HCEC 1CT (cell line): ENCODE results near the gene USP26.
"Not testable (repeated sequence)": the region's sequence is repeated elsewhere in the genome, so short reads cannot be mapped to it uniquely, and the experiment has no call there.

Experiments used
- DNase-seq: peaks from one replicate; pipeline ENCODE4 v3.0.0-alpha.2; 2017

The USP26 gene, protein sequence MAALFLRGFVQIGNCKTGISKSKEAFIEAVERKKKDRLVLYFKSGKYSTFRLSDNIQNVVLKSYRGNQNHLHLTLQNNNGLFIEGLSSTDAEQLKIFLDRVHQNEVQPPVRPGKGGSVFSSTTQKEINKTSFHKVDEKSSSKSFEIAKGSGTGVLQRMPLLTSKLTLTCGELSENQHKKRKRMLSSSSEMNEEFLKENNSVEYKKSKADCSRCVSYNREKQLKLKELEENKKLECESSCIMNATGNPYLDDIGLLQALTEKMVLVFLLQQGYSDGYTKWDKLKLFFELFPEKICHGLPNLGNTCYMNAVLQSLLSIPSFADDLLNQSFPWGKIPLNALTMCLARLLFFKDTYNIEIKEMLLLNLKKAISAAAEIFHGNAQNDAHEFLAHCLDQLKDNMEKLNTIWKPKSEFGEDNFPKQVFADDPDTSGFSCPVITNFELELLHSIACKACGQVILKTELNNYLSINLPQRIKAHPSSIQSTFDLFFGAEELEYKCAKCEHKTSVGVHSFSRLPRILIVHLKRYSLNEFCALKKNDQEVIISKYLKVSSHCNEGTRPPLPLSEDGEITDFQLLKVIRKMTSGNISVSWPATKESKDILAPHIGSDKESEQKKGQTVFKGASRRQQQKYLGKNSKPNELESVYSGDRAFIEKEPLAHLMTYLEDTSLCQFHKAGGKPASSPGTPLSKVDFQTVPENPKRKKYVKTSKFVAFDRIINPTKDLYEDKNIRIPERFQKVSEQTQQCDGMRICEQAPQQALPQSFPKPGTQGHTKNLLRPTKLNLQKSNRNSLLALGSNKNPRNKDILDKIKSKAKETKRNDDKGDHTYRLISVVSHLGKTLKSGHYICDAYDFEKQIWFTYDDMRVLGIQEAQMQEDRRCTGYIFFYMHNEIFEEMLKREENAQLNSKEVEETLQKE

DNA sequence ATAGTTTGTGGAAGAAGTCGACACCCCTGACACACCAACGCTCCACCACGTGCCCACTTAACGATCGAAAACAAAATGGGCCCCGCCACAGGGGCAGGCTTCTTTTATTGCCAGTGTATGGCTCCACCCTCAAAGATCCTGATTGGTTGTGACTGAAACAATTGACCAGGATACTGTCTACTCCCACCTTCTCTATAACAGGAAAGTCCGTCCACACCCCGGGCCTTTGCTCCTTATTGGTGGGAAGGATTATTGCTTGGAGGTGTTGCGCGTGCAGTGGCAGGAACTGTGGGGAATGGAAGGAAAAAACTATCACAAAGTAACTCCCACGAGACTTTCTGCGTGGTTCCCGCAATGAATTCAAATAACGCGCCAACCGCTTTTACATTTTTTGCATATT, at the start of gene USP26:
Gene USP26 (minus strand): TSS at position 79 of the 400 bp plus-strand sequence. CDS start 68,889 bp downstream, outside the sequence.
- DNase-seq, result no peak

DNA sequence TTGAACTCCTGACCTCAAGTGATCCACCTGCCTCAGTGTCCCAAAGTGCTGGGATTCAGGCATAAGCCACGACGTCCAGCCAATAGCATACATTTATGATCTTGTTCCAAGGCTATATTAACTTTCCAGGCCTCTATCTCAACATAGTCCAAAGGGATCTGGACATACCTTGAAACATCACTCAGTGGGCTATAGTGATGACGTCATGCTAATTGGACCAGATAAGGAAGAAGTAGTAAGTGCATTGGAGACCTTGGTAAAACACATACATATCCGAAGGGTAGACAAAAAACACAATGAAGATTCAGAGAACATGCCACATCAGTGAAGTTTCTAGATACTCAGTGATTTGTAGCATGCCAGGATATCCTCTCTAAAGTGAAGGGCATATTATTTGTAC, 37.4 kb upstream of the USP26 start:
- DNase-seq, result no peak

DNA sequence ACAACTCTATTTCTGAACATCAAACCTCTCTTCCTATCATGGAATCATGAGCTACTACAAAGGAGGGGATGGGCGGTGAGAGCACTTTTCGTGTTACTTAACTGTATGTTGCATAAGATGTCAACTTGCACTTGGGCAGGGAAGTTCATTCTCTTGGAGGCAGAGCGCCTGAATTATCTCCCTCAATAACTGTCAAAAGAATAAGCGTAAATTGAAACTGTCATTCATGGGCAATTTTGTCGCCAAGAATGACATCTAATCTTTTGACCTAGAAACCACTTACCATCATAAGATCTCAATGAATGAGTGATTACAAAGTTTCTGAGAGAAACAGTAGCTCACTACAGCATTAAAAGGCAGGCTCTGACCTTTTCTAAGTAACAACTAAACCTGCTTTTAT, 23.5 kb upstream of the USP26 start:
- no peak for DNase-seq

DNA sequence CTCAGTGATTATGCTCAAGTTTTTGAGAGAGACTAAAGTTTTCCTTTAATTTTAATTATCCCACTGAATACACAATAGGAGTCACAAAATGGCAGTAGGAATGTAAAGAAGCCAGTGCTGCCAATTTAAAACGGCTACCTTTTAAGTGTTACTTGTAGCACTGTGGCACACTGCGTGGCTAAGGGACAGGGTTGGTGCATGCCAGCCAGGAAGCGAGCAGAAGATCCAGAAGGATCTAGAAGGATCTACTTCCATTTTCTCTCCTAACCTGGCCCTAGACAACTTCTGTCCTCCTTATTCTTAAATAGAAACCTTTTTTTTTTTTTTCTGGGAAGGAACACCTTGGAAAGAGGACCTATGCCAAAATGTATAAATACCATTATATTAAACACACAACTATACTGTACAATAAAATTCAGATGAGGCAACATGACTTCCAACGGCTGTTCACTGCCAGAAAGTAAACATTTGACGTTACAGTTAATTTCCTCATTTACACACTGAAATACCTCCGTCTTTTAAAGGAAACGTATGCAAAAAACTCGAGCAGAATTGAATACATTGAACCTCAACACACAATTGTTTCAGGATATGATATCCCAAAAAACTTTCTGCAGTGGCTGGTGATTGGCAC, 2.7 kb downstream of the USP26 start:
- no peak for DNase-seq

DNA sequence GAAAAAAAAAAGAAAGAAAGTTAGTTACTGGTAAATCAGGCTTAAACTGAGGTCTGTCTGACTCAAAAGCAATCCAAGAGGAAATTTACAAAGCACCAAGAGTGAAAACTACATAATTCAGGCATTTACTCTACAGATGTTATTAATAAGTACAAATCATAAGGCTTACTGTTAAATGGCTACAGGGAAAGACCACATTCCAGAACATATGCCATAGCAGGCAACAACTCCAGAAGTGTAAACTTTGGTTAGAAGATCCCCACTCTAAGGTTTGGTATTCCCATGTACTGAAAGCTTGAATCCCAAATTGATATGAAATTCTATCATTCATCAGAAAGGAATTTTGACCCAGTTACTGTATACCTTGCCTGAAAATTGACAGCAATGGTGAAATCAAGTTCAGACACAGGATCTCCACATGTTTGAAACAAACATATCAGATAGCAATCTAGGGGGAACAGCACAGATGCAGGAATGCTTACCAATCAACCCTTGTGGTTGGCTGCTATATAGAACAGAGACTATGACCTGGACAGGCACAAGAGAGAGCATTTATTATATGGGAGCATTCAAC, 6.6 kb downstream of the USP26 start:
- no peak for DNase-seq

DNA sequence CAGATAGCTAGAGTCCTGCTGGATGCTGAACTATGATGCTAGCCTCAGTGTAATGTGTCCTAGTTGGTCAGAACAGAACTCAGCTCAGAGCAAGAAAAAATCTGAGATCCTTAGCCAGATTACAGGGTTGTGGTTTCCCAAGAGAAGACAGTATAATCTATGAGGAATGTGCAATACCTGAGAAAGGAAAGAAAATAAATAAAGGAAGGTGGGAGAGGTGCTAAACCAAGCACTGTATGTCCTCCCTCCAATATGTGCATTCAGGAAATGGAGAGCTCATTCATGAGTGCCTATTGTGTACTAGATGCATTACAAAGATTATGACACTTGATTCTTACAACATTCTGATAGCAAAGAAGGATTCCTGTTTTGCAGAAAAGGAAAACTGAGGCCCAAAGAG, 7.5 kb downstream of the USP26 start:
- no peak for DNase-seq

DNA sequence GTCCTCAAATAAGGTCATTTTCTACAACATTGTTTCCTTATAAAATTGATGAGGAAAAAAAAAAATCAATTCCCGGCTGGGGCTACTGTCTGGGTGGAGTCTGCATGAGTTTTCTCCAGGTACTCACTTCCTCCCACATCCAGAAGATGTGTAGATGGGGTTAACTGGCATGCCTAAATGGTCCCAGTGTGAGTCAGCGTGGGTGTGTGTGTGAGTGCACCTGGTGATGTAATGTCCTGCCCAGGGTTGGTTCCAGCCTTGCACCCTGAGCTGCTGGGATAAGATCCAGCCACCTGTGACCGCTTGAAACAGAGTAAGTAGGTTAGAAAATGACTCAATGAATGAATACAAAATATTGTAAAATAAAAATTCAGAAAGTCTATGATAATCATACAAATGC, 11.1 kb downstream of the USP26 start:
- DNase-seq, result no peak

DNA sequence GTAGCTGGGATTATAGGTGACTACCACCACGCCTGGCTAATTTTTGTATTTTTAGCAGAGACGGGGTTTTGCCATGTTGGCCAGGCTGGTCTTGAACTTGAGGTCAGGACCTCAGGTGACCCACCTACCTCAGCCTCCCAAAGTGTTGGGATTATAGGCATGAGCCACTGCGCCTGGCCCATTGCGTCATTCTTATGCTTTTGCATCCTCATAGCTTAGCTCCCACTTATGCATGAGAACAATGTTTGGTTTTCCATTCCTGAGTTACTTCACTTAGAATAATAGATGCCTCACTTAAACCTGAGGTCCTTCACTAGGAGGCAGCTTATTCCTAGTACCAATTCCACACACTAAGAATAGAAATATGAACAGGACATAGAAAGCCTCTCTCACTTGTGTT, 11.9 kb downstream of the USP26 start:
- DNase-seq, result not testable (repeated sequence)

DNA sequence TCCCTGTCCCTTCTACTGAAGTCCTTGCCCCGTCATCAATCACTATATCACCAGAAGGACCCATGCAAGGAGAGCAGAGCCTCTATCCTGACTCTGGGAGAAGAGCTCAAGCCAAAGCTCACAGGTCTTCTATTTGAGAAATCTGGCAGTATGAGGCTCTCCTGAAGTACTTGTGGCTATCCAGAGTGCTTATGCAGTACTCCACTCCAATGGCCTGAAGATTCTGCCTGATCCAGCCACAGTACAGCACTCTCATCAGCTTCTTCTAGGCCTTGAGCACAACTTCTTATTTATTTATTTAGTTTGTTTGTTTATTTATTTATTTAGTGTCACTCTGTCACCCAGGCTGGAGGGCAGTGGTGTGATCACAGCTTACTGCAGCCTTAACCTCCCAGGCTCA, 13.0 kb downstream of the USP26 start:
- no peak for DNase-seq

DNA sequence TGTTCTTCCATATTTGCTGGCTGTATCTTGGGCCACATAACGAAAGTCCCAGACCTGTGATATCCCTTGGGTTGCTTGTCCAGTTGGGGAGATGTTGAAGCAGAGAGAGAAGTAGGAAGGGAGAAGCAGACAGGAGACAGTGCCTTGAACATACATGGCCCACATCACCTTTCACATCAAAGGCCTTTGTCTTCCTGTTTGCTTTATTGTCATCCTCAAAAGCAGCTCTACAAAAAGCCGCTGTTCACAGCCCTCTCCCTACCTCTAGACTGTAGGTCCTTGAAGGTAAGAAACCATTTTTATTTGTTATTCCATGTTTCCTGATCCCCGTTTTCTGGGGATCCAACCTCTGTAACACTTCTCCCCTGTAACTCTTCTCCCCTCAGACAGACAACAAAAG, 14.9 kb downstream of the USP26 start:
- no peak for DNase-seq

DNA sequence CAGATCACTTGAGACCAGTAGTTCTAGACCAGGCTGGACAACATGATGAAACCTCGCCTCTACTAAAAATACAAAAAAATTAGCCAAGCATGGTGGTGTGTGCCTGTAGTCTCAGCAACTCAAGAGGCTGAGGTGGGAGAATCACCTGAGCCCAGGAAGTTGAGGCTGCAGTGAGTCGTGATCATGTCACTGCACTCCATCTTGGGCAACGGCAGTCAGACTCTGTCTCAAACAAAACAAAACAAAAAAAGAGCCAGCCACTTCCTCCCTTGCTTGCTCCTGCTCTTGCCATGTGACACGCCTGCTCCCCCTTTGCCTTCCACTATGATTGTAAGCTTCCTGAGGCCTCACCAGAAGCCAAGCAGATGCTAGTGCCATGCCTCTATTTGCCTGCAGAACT, 19.1 kb downstream of the USP26 start:
- DNase-seq, result not testable (repeated sequence)

DNA sequence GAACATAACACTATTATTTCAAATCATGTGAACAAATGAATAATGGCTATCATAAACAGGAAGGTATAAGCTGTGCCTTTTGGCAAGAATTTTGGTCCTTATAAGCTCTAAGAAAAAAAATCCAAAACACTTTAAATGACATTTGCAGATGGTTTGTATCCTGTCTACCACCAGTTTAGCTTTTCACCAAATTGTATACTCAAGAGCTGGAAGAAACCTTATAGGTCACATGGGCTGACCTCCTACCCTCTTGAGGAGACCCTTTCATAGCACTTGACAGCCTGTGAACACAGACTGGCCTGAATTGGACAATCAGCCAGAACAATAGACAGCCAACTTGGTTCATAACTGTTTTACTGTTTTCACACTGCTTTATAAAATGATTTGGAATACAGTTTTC, 24.3 kb downstream of the USP26 start:
- no peak for DNase-seq

DNA sequence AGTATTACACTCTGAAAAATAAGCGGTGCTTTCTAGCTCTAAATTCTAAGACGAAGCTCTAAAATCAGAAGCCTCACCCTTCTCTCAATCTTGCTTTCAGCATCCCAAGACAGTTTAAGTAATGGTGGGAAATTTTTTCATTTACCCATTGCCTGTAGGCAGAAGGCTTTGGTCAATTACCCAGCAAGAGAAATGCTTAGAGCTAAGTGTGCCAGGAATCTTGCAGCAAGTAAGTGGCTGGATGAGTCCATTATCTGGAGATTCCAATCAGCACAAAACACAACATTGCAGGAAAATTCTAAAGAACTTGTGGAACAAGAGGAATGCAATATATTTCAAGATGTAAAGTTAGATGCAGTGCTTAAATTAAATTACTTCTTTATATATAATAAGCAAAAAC, 28.4 kb downstream of the USP26 start:
- no peak for DNase-seq

DNA sequence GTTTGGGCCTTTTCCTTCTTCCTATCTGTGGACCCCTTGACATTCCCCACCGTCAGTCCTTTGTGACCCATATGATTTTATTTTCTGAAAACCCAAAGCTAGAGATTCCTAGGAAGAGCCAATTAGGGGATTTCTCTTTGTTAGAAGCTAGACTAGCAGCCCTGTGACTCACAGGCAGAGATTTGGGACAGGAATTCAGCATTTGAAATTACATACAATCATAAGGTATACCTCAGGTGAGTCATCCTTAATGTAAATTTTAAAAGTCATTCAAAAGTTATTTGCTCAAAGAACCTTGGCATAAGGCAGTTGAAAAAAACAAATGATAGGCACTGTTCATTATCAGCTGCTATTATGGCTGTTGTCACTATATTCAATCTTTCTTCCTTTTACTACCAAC, 40.6 kb downstream of the USP26 start:
- DNase-seq, result no peak

DNA sequence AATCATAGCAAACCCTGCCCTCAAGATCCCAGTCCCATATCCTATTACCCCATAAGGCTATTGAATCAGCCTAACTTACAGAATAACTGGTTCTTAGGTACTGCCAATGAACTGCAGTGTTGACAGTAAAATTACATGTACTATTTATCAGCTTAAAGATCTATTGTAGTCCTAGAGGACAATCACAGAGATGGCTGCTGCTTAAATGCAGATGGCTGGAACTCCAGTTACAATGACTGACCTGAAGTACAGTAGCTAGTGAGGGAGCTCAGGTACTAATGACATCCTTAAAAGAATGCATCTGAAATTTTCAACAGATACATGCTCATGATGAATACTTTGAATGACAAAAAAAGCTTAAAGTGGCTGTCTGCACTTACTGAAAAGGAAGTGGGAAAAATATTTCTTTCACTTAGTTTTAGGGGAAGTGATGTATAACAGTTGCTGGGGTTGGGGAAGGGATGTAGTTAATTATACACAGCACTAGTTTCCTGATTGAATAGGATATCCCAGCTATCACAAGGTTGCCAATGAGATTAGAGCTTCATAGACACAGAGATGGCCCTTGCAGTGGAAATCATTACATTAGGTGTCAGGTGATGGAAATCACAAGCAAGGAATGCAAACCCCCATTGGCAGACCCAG, 42.0 kb downstream of the USP26 start:
- no peak for DNase-seq

DNA sequence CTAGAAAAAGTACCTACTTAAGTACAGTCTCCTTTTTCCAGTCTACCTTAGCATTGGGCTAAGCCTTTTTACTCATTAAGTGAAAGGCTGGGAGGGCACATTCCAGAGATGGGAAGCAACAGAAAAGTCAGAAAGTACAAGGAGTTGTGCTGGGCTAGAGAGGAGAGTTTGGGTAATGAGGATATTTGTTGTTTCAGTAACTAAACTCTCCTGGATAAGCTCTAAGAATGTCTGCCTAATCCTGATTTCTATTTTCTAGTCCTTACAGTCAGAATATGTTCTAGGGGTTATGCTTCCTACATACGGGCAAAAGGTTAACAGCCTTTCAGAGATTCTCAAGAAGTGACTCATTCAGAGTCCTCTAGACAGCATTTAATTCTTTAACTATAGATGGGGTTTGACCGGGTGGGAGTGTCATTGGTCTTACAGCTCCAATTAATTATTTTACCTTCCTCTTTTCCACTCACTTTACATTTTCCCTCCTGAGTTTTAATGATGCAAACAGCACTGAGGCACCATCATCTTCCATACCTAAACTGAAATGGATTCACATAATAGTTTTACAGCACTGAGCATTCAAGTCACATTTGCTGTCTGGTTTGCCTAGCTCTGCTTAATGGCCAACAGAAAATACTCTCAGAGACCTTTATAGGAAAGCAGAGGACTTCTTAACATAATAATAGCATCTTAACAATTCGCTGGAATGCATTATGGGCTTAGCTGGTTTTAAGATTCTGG, 42.9 kb downstream of the USP26 start:
- DNase-seq, result no peak

DNA sequence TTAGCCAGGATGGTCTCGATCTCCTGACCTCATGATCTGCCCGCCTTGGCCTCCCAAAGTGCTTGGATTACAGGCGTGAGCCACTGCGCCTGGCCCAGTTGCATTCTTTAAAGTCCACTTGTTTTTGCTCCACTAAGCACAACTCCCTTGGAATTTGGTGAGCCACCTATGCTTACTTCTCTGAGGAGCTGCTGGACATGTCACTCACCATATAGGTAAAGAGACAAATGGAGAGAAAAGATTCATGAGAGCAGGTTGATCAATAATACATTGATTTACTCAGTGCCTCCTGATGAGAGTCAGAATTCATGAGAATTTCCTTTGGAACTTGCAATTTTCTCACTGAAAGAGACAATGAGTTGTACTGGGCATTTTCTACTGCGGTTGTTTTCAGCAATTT, 48.2 kb downstream of the USP26 start:
- DNase-seq, result no peak

DNA sequence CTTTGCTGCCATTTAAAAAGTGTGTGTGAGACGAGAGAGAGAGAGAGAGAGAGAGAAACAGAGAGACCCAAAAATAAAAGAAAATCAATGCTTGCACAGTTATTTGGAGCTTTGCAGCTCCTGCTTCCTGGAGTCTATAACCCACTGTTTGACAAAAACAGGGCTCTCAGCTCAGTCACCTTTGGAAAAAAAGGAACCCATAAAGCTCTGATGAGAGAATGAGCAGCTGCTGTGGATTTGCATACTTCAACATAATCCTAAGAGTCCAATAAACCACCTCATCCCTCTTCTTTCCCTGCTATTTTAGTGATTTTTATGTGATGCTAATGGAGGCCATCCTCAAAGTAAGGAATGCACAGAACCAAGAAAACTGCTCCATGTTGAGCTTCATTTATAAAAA, 50.3 kb downstream of the USP26 start:
- no peak for DNase-seq

DNA sequence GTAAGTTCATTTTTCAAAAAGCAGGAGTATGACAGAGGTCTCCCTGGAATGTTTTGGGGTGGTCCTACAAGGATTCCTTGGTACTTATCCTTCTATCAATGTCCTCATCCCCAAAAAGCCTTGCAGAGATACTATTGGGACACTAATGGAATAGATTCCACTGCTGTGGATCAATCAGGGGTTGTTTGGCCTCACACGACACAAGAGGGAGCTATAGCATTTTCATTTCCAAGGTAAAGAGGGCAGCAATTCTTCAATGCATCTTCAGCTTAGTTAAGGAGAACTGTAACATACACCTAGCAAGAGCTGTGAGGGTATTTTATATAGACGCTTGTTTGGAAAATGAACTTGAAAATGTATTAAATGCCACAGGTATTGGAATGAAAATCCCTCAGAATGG, 50.9 kb downstream of the USP26 start:
- DNase-seq, result no peak

DNA sequence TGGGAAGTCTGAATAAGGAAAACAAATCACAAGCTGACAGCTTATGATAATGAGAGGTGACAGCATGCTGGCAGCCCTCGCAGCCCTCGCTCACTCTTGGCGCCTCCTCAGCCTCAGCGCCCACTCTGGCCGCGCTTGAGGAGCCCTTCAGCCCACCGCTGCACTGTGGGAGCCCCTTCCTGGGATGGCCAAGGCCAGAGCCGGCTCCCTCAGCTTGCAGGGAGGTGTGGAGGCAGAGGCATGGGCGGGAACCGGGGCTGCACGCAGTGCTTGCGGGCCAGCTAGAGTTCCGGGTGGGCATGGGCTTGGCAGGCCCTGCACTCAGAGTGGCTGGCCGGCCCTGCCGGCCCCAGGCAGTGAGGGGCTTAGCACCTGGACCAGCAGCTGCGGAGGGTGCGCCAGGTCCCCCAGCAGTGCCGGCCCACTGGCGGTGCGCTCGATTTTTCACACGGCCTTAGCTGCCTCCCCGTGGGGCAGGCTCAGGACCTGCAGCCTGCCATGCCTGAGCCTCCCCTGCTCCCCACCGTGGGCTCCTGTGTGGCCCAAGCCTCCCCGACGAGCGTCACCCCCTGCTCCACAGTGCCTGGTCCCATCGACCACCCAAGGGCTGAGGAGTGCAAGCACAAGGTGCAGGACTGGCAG, 52.6 kb downstream of the USP26 start:
- not testable (repeated sequence) for DNase-seq

DNA sequence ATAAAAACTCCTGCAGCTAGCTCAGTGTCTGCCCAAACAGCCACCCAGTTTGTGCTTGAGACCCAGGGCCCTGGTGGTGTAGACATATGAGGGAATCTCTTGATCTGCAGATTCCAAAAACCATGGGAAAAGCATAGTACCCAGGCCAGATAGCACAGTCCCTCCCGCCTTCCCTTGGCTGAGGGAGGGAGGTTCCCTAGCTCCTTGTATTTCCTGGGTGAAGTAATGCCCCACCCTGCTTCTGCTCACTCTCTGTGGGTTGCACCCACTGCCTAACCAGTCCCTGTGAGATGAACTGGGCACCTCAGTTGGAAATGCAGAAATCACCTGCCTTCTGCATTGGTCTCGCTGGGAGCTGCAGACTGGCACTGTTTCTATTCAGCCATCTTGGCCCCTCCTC, 54.6 kb downstream of the USP26 start:
- DNase-seq, result no peak
